ENCODE results near the gene SLC8A2. TPM values are rescaled to one million over a fixed set of nuclear protein-coding genes. Genes with fewer than 3 reads are reported as not detected.
A peak's percentile ranks its signal among the peaks of the same experiment; 100 is the strongest.

SLC8A2 gene
- total RNA-seq, 1 experiment from 2014 or later, result 3.8 TPM

- DNase-seq (ENCODE audit: low spot score), result no peak
- in situ Hi-C loops (cut with HindIII; ENCODE audit: low sequenced_read_pairs), result no loop called here
These were observed 2.4 kb downstream of the SLC8A2 start for GRCh38 chr19:47469363-47469700.

DNA sequence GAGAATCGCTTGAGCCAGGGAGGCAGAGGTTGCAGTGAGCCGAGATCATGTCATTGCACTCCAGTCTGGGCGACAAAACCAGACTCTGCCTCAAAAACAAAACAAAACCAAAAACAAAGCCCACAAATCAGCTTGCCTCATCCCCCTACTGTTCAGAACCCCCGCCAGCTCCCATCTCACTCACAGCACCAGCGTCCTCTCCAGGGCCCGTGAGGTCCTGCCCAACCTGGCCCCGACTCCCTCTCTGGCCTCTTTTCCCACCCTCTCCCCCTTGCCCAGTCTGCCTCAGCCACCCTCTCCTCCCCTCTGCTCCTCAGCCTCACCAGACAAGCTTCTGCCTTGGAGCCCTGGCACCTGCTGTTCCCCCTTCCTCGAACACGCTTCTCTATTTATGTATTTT, 3.8 kb downstream of the SLC8A2 start:
- no peak for DNase-seq (ENCODE audit: low spot score)
- in situ Hi-C loops (cut with HindIII; ENCODE audit: low sequenced_read_pairs), result no loop called here

DNA sequence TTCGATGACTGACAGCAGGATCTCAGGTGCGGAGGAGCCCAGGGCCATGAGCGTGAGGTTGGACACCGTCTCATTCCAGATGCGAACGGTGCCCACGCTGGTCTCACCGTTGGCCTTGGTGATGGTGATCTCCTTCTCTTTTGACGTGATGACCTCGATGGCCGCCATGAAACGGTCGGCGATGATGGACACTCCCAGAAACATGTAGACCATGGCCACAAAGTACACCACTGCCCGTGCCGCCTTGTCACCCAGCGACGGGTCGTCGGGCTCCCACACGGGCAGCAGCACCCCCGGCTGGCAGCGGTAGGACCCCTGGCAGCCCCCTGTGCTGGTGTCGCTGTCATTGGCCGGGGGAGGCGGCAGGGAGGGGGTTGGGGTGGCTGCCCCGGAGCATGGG, 5.7 kb downstream of the SLC8A2 start:
- DNase-seq (ENCODE audit: low spot score), result no peak
- in situ Hi-C loops (cut with HindIII; ENCODE audit: low sequenced_read_pairs), result no loop called here

DNA sequence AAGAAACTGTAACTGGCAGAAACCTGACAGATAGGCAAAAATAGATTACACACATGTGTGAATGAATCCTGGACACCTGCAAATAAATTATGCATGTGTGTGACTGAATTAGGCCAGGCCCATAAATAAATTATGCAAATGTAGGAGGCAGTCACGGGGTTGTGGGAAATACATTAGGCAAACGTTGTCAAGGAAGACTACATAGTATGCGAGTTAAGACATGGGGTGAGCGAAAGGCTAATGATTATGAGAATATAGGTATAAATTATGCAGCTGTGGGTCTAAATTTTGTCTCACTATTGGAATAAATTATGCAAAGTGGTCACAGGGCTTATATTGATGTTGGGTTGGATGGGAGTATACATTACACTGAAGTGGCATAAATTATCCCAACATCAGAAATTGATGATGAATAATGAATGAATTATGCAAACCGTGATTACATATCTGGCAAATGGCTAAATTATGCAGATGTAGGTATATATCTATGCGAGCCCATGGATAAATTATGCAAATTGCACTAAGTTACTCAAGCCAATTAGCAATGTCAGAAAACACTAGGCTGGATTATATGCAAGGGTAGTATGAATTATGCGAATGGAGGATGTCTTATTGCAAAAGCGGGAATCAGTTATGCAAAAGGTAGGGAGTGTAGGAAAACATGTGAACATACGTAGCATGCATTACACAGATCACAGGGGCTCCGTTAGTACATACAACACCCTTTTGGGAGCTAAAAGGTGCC, 6.8 kb downstream of the SLC8A2 start:
- DNase-seq (ENCODE audit: low spot score), result no peak
- in situ Hi-C loops (cut with HindIII; ENCODE audit: low sequenced_read_pairs), result no loop called here

GRCh38 chr19:47461876-47462275, 9.8 kb downstream of the SLC8A2 start:
- DNase-seq (ENCODE audit: low spot score), result no peak
- in situ Hi-C loops (cut with HindIII; ENCODE audit: low sequenced_read_pairs), result no loop called here

- DNase-seq (ENCODE audit: low spot score), result no peak
- in situ Hi-C loops (cut with HindIII; ENCODE audit: low sequenced_read_pairs), result no loop called here
These were observed 12.2 kb downstream of the SLC8A2 start for GRCh38 chr19:47459477-47459876.

GRCh38 chr19:47458672-47459071, 13.0 kb downstream of the SLC8A2 start:
- in situ Hi-C loops (cut with HindIII; ENCODE audit: low sequenced_read_pairs), result no loop called here
- no peak for DNase-seq (ENCODE audit: low spot score)

GRCh38 chr19:47456721-47457474, 14.8 kb downstream of the SLC8A2 start:
- DNase-seq (ENCODE audit: low spot score), result no peak
- in situ Hi-C loops (cut with HindIII; ENCODE audit: low sequenced_read_pairs), result no loop called here

GRCh38 chr19:47450478-47450877, 21.2 kb downstream of the SLC8A2 start:
- in situ Hi-C loops (cut with HindIII; ENCODE audit: low sequenced_read_pairs), result no loop called here
- no peak for DNase-seq (ENCODE audit: low spot score)

GRCh38 chr19:47448360-47448727, 23.3 kb downstream of the SLC8A2 start:
- DNase-seq (ENCODE audit: low spot score), result no peak
- in situ Hi-C loops (cut with HindIII; ENCODE audit: low sequenced_read_pairs), result loop anchor here (5.0 kb wide), 1 partner anchor 49 kb away; no protein-coding TSS in a partner anchor

- in situ Hi-C loops (cut with HindIII; ENCODE audit: low sequenced_read_pairs), result loop anchor here (5.0 kb wide), 1 partner anchor 50 kb away; no protein-coding TSS in a partner anchor
These were observed 24.0 kb downstream of the SLC8A2 start for GRCh38 chr19:47447470-47448359.

GRCh38 chr19:47446534-47447469, 24.9 kb downstream of the SLC8A2 start:
- peak; percentile 76 for DNase-seq (ENCODE audit: low spot score)
- in situ Hi-C loops (cut with HindIII; ENCODE audit: low sequenced_read_pairs), result loop anchor here (5.0 kb wide), 1 partner anchor 50 kb away; no protein-coding TSS in a partner anchor

More at GRCh38 chr19:47447470-47448359, 24.0 kb downstream of the SLC8A2 start:
- no peak for DNase-seq (ENCODE audit: low spot score)

DNA sequence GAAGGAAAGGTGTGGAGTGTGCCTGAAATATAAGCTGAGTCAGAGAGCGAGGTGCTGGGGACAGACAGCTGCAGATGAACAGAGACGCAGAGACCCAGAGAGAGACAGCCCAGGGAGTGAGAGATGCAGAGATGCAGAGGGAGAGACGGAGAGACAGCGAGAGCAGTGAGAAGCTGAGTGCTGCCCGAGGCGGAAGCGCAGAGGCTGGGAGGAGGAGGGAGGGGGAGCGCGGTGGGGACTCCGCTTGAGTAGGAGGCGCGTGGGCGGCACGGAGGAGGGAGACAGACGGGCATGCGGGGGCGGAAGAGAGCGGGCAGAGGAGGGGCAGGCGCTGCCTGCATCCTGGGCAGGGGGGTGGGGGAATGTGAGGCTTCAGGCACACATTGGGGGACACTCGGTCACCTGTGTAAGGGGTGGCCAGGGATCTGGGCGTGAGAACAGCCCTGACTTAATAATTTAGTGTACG, 25.7 kb downstream of the SLC8A2 start:
- in situ Hi-C loops (cut with HindIII; ENCODE audit: low sequenced_read_pairs), result loop anchor here (5.0 kb wide), 1 partner anchor 51 kb away; no protein-coding TSS in a partner anchor
- peak; percentile 92 for DNase-seq (ENCODE audit: low spot score)

GRCh38 chr19:47445527-47445926, 26.2 kb downstream of the SLC8A2 start:
- in situ Hi-C loops (cut with HindIII; ENCODE audit: low sequenced_read_pairs), result loop anchor here (5.0 kb wide), 1 partner anchor 52 kb away; no protein-coding TSS in a partner anchor
- DNase-seq (ENCODE audit: low spot score), result no peak

GRCh38 chr19:47444388-47444821, 27.3 kb downstream of the SLC8A2 start:
- in situ Hi-C loops (cut with HindIII; ENCODE audit: low sequenced_read_pairs), result no loop called here
- no peak for DNase-seq (ENCODE audit: low spot score)

DNA sequence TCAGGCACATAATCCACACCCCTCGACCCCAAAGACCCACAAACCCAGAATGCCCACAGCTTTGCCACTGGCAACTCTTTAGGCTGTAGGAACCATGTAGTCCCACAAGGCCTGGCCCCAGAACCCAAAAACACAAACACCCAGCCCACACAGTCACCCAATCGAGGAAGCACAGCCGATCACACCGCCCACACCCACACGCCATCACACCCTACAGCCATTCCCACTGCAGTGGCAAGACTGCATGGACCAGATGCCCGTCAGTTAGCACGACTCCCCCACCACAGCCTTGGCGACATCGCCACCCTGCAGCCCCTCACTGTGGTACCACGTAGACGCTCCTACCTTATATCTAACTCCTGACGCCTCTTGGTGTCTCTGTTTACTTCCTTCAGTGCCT, 28.4 kb downstream of the SLC8A2 start:
- DNase-seq (ENCODE audit: low spot score), result no peak
- in situ Hi-C loops (cut with HindIII; ENCODE audit: low sequenced_read_pairs), result no loop called here

- DNase-seq (ENCODE audit: low spot score), result no peak
- in situ Hi-C loops (cut with HindIII; ENCODE audit: low sequenced_read_pairs), result no loop called here
These were observed 32.9 kb downstream of the SLC8A2 start for GRCh38 chr19:47438793-47439220.

DNA sequence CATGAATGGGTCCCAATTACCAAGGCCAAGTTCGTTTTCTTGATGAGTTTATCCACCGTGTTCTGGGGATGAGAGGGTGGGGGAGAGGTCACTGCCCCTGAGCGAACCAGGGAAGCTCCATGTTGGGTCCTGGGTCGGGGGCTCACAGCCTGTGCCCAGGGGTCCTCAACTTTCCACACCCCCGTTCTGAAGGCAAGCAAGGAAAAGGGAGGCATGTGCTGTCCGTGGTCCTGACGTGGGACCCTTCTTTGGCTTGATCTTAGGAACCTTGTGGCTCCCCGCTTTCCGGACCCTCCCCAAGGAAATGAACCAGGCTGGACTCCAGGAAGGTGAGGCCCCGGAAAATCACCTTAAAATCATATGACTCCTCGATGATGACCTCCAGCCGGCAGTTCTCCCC, 34.2 kb downstream of the SLC8A2 start:
- in situ Hi-C loops (cut with HindIII; ENCODE audit: low sequenced_read_pairs), result no loop called here
- DNase-seq (ENCODE audit: low spot score), result no peak
